Hematopoietic multipotent progenitor cell treated with erythropoietin and hydrocortisone succinate and interleukin-3 and kit ligand, for 4 days (in vitro differentiated cells): ENCODE results near the gene PKIB.
A peak's percentile ranks its signal among the peaks of the same experiment; 100 is the strongest.

Source experiments
- DNase-seq: peaks from one replicate; pipeline ENCODE4 v3.0.0-alpha.2; 2015

PKIB gene

GRCh38 chr6:122671251-122671650, 61.0 kb downstream of the PKIB start:
- DNase-seq = no peak

- DNase-seq = no peak
Measured at GRCh38 chr6:122673343-122673961, 63.2 kb downstream of the PKIB start.

GRCh38 chr6:122676146-122676545, 65.9 kb downstream of the PKIB start:
- DNase-seq = no peak

GRCh38 chr6:122676688-122677087, 66.5 kb downstream of the PKIB start:
- no peak for DNase-seq

- DNase-seq = no peak
Measured at GRCh38 chr6:122677406-122677805, 67.2 kb downstream of the PKIB start.

- no peak for DNase-seq
Measured at GRCh38 chr6:122678841-122679240, 68.6 kb downstream of the PKIB start.

GRCh38 chr6:122681705-122682104, 71.5 kb downstream of the PKIB start:
- DNase-seq = no peak

GRCh38 chr6:122683989-122684651, 73.9 kb downstream of the PKIB start:
- DNase-seq = no peak

- no peak for DNase-seq
Measured at GRCh38 chr6:122692175-122692598, 82.0 kb downstream of the PKIB start.

- DNase-seq = no peak
Measured at GRCh38 chr6:122692807-122693580, 82.8 kb downstream of the PKIB start.

GRCh38 chr6:122694075-122694474, 83.9 kb downstream of the PKIB start:
- no peak for DNase-seq

- no peak for DNase-seq
Measured at GRCh38 chr6:122694602-122695001, 84.4 kb downstream of the PKIB start.

GRCh38 chr6:122695188-122695587, 85.0 kb downstream of the PKIB start:
- no peak for DNase-seq

GRCh38 chr6:122696079-122696478, 85.9 kb downstream of the PKIB start:
- no peak for DNase-seq

GRCh38 chr6:122696853-122697252, 86.6 kb downstream of the PKIB start:
- no peak for DNase-seq

- DNase-seq = no peak
Measured at GRCh38 chr6:122697458-122697857, 87.3 kb downstream of the PKIB start.

- no peak for DNase-seq
Measured at GRCh38 chr6:122701666-122702065, 91.5 kb downstream of the PKIB start.

- DNase-seq = peak; percentile 15
Measured at GRCh38 chr6:122702841-122703240, 92.6 kb downstream of the PKIB start.

GRCh38 chr6:122704066-122704465, 93.9 kb downstream of the PKIB start:
- DNase-seq = no peak

- peak; percentile 94 for DNase-seq
Measured at GRCh38 chr6:122709922-122710512, 99.8 kb downstream of the PKIB start.

GRCh38 chr6:122710908-122711635, 100.9 kb downstream of the PKIB start:
- DNase-seq = no peak

- no peak for DNase-seq
Measured at GRCh38 chr6:122712093-122712447, 101.9 kb downstream of the PKIB start.
